B cell (primary cell): ENCODE data around the gene ZNF586.

Source experiments
- EZH2 ChIP-seq: IDR thresholded peaks from 2 replicates; pipeline ENCODE4 v1.6.1; 2012; ENCODE audit warnings: borderline replicate concordance, low read depth, mild to moderate bottlenecking, moderate library complexity, low read length; ENCODE audit not compliant: insufficient read depth, poor library complexity, severe bottlenecking
- TF ChIP-seq, protein P1 (sequence below): fragments of 200-600 bp; IDR thresholded peaks from one replicate; pipeline ENCODE4 v1.8.0; 2022; ENCODE audit warnings: antibody characterized with exemption, mild to moderate bottlenecking

DNA sequence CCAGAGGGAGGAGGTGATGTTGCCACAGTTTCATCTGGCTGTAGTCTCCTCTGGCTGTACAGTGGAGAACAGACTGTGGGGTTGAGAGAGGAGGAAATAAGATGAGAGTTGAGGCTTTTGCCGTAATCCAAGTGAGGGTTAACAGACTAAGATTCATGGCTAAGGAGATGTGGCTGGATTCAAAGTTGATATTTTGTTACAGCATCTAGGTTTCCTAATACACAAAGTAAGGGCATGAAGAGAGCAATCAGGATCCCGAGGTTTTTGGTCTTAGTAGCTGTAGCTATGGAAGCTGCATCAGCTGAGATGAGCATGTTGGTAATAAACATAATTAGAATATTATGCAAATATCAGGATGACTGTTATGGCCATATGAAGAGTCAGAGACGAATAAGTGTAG is 21.4 kb upstream of the ZNF586 start:
- no peak for TF ChIP-seq EZH2
- TF ChIP-seq, protein P1, sequence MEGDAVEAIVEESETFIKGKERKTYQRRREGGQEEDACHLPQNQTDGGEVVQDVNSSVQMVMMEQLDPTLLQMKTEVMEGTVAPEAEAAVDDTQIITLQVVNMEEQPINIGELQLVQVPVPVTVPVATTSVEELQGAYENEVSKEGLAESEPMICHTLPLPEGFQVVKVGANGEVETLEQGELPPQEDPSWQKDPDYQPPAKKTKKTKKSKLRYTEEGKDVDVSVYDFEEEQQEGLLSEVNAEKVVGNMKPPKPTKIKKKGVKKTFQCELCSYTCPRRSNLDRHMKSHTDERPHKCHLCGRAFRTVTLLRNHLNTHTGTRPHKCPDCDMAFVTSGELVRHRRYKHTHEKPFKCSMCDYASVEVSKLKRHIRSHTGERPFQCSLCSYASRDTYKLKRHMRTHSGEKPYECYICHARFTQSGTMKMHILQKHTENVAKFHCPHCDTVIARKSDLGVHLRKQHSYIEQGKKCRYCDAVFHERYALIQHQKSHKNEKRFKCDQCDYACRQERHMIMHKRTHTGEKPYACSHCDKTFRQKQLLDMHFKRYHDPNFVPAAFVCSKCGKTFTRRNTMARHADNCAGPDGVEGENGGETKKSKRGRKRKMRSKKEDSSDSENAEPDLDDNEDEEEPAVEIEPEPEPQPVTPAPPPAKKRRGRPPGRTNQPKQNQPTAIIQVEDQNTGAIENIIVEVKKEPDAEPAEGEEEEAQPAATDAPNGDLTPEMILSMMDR = no peak
